Neutrophil (primary cell): Measurements from ENCODE around the gene KIAA1671.

ENCODE experiments used
- H3K27ac ChIP-seq: fragments of 200-600 bp; sonication (generic); 2 replicates; pipeline ENCODE4 v1.5.1; 2016; ENCODE audit warnings: mild to moderate bottlenecking, moderate library complexity
- H3K27me3 ChIP-seq: fragments of 200-600 bp; sonication (generic); 2 replicates; pipeline ENCODE4 v1.6.0; 2016; ENCODE audit warnings: mild to moderate bottlenecking
- H3K36me3 ChIP-seq: fragments of 200-600 bp; sonication (generic); 2 replicates; pipeline ENCODE4 v1.5.1; 2017
- H3K4me1 ChIP-seq, 2 experiments: fragments of 200-600 bp in 1 of 2; sonication (generic) in 1 of 2; 1 replicate in 1 of 2; 2 replicates in 1 of 2; pipeline versions ENCODE4 v1.5.1 to v1.6.1; 2013 to 2016; ENCODE audit warnings: low read depth in 1 of 2, low read length in 1 of 2, mild to moderate bottlenecking in 1 of 2, moderate library complexity in 1 of 2; ENCODE audit not compliant: control insufficient read depth in 1 of 2, insufficient read depth in 1 of 2
- H3K4me3 ChIP-seq, 2 experiments: fragments of 200-600 bp in 1 of 2; sonication (generic) in 1 of 2; 1 replicate in 1 of 2; 2 replicates in 1 of 2; pipeline ENCODE4 v1.5.1; 2013 to 2016; ENCODE audit warnings: low read depth in 1 of 2, low read length in 1 of 2, mild to moderate bottlenecking in 1 of 2, moderate library complexity in 1 of 2
- H3K9me3 ChIP-seq: fragments of 200-600 bp; sonication (generic); 2 replicates; pipeline ENCODE4 v1.5.1; 2016
- TF ChIP-seq, protein P1 (sequence below): fragments of 200-600 bp; sonication (generic); IDR thresholded peaks from 2 replicates; pipeline ENCODE4 v1.5.1; 2016; ENCODE audit warnings: antibody characterized with exemption

Gene KIAA1671

DNA sequence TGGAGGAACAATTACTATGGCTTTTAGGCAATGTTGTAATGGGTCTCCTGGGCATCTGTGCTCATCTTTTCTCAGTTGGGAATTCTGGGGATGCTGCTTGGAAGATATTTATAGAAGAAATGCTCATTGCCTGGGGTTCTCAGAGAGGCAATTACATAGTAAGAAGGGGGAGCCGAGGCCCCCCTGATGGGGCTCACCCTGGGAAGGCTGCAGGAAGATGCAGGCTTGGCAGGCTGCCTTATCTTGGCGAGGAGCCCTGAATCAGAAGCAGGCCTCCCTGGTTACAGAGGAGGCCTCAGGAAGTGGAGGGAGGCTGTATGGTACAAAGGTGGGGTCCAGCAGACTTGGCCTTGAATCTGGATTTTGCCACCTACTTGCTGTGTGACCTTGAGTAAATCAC lies 186.5 kb downstream of the KIAA1671 start:
- Histone ChIP-seq H3K4me3 (no peak overlapping the region), H3K36me3 (no peaks in the 10 kb centered on the region), H3K27me3 (no peaks in the 10 kb centered on the region), H3K9me3 (no peaks in the 10 kb centered on the region), H3K27ac (no peak overlapping the region), H3K4me1 (no peaks in the 10 kb centered on the region)
- TF ChIP-seq, protein P1, sequence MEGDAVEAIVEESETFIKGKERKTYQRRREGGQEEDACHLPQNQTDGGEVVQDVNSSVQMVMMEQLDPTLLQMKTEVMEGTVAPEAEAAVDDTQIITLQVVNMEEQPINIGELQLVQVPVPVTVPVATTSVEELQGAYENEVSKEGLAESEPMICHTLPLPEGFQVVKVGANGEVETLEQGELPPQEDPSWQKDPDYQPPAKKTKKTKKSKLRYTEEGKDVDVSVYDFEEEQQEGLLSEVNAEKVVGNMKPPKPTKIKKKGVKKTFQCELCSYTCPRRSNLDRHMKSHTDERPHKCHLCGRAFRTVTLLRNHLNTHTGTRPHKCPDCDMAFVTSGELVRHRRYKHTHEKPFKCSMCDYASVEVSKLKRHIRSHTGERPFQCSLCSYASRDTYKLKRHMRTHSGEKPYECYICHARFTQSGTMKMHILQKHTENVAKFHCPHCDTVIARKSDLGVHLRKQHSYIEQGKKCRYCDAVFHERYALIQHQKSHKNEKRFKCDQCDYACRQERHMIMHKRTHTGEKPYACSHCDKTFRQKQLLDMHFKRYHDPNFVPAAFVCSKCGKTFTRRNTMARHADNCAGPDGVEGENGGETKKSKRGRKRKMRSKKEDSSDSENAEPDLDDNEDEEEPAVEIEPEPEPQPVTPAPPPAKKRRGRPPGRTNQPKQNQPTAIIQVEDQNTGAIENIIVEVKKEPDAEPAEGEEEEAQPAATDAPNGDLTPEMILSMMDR, result no peak

DNA sequence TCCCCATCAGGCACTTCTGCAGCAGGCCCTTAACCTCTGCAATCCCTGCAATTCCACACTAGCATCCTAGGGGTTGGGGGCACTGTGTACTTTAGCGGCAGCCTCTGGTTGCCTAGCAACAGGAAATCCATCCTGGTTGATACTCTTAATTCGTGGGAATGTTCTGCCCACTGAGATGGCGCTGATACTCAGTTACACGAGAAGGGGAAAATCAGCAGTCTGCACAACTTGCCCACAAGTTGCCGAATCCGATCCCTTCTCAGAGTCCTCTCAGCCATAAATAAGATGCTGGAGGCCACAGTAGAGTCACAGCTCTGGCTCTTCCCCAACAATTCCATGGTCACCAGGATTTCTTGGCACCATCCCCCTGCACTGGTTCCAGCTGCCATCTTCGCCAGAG lies 189.6 kb downstream of the KIAA1671 start:
- TF ChIP-seq, protein P1, result no peak
- Histone ChIP-seq H3K27ac (no peak overlapping the region), H3K4me3 (no peak overlapping the region), H3K9me3 (no peaks in the 10 kb centered on the region), H3K4me1 (no peaks in the 10 kb centered on the region), H3K36me3 (no peaks in the 10 kb centered on the region), H3K27me3 (no peaks in the 10 kb centered on the region)

DNA sequence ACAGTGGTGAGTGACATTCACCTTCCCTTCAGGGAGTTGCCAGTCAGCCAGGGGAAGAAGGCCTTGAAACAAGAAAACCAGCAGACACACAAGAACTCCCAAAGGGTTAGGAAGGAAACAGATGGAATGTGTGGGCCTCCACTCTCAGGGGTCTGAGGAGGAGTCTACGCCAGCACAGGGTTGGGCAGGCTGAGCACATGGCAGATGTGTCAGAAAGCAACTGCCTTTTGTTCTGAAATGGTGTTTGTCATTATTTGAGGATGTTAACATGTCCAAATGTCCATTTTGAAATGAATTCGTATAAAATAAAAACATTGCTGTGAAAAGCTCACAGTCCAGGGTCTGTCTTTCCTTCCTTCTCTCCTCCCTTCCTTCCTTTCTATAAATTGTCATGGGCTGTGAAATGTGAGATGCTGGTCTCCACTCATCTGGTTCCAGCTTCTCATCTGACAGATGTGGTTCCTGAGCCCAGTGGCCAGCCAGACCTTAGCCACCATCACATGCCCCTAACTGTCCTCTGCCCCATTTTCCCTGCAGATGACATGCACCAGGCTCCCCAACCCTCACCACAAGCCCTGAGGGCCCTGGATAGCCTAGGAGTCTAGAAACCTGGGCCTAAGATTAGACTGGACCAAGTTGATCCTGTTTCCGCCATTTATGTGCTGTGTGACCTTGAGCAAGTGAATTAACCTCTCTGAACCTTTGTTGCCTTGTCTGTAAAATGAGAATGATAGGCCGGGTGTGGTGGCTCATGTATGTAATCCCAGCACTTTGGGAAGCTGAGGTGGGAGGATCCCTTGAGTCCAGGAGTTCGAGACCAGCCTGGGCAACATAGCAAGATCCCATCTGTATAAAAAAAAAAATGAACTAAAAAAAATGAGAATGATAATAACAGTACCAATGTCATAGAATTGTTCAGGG lies 190.9 kb downstream of the KIAA1671 start:
- H3K27ac ChIP-seq, result no peak overlapping the region
- H3K27me3 ChIP-seq, result no peaks in the 10 kb centered on the region
- no peak overlapping the region for H3K4me3 ChIP-seq
- no peaks in the 10 kb centered on the region for H3K9me3 ChIP-seq
- H3K36me3 ChIP-seq, result no peaks in the 10 kb centered on the region
- TF ChIP-seq, protein P1, result no peak
- H3K4me1 ChIP-seq, result no peaks in the 10 kb centered on the region

DNA sequence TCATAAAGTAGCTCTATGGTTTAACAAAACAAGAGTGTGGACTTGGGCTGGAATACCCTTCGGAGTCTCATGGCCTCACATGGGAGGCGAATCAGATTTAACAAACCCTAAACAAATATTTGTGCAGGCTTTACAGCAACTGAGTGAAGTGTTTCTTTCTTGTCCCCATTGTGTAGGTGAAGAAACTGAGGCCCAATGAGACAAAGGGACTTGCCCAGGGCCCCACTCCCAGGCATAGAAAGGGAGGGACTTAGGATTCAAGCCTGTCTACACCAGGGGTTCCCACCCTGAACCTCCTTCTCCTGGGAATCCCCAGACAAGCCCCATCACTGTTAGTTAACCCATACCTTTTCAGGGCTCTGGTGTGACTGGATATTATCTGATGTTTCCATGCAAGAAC lies 192.0 kb downstream of the KIAA1671 start:
- Histone ChIP-seq H3K4me1 (no peaks in the 10 kb centered on the region), H3K27me3 (no peaks in the 10 kb centered on the region), H3K4me3 (no peak overlapping the region), H3K36me3 (no peaks in the 10 kb centered on the region), H3K9me3 (no peaks in the 10 kb centered on the region), H3K27ac (no peak overlapping the region)
- TF ChIP-seq, protein P1, result no peak

DNA sequence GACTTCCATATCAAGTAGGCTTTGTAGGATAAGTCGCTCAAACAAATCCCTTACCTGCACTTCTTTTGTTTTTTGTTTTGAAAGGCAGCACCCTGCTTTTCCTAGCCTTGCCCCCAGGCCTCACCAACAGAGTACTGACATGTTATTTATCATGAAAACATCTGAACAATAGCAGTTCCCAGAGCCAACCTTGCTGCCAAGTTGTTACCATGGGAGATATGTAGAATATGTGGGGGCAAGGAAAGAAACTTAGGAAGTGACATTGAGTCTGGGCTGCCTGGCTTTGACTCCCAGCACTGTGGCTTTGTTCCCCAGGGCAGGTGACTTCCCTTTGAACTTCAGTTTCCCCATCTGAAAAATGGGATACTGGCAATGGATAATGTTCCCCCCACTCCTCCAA lies 193.8 kb downstream of the KIAA1671 start:
- TF ChIP-seq, protein P1, result no peak
- Histone ChIP-seq H3K27ac (no peak overlapping the region), H3K9me3 (no peaks in the 10 kb centered on the region), H3K36me3 (no peaks in the 10 kb centered on the region), H3K4me1 (no peaks in the 10 kb centered on the region), H3K27me3 (no peaks in the 10 kb centered on the region), H3K4me3 (no peak overlapping the region)
